Measurements from ENCODE around the gene DVL3. TPM values are rescaled to one million over a fixed set of nuclear protein-coding genes. Genes with fewer than 3 reads are reported as not detected.

The DVL3 gene
- total RNA-seq, 2 experiments from 2014 or later = 39.9 to 41.0 TPM

- H3K27me3 Mint-ChIP-seq = no peaks in the 10 kb centered on the region
- peaks cover 17% of the 10 kb centered on the region for H3K36me3 Mint-ChIP-seq
- H3K9me3 Mint-ChIP-seq = no peaks in the 10 kb centered on the region
- H3K27ac Mint-ChIP-seq = peak overlapping the region; percentile 81
- H3K4me1 Mint-ChIP-seq = peaks cover 21% of the 10 kb centered on the region
- H3K4me3 Mint-ChIP-seq = peak overlapping the region; percentile 92
- DNase-seq (no peak), ATAC-seq (ENCODE audit: low read depth) (no peak)
- POLR2A ChIA-PET = interaction anchor here (0.7 to 1.1 kb wide), 4 partner anchors 10 to 40 kb away, joined by 3 to 8 read pairs (median 6); partner anchors contain the start of genes ABCF3 and EIF2B5
These were observed 20.3 kb downstream of the DVL3 start for GRCh38 chr3:184175506-184175905.

DNA sequence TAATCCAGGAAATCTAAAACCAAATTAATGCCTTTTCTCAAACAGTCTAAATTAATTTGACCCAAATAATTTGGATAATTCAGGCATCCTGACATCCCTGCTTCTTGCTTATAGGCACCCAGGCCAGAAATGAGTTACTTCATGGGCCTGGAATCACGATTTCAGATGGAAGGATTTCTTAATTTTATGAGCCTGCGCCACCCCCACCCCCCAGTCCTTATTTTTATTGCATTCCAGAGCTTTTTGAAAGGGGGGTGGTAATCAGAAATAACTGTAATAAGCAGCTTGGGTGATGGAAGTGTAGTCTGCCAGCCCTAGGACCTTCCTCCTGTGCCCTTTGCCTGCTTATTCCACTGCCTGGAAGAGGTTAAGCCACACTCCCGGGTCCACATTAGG is 20.8 kb downstream of the DVL3 start:
- ATAC-seq (ENCODE audit: low read depth) = no peak

GRCh38 chr3:184176377-184177330 is 21.5 kb downstream of the DVL3 start:
- no peak overlapping the region for H3K27ac Mint-ChIP-seq
- peaks cover 19% of the 10 kb centered on the region for H3K36me3 Mint-ChIP-seq
- peak overlapping the region; percentile 92 for H3K4me3 Mint-ChIP-seq
- H3K9me3 Mint-ChIP-seq = no peaks in the 10 kb centered on the region
- ATAC-seq (ENCODE audit: low read depth) (no peak), DNase-seq (no peak)
- H3K4me1 Mint-ChIP-seq = peaks cover 20% of the 10 kb centered on the region
- H3K27me3 Mint-ChIP-seq = no peaks in the 10 kb centered on the region
- POLR2A ChIA-PET = no interaction called here

More for the DNA sequence above, 20.8 kb downstream of the DVL3 start:
- Mint-ChIP-seq H3K4me1 (peaks cover 20% of the 10 kb centered on the region), H3K27me3 (no peaks in the 10 kb centered on the region), H3K27ac (peak overlapping the region; percentile 81), H3K36me3 (peaks cover 17% of the 10 kb centered on the region), H3K9me3 (no peaks in the 10 kb centered on the region), H3K4me3 (peak overlapping the region; percentile 92)
- POLR2A ChIA-PET = no interaction called here
- DNase-seq = no peak

GRCh38 chr3:184177331-184177731 is 22.2 kb downstream of the DVL3 start:
- Mint-ChIP-seq H3K27me3 (no peaks in the 10 kb centered on the region), H3K27ac (no peak overlapping the region), H3K9me3 (no peaks in the 10 kb centered on the region), H3K4me3 (no peak overlapping the region), H3K4me1 (peaks cover 20% of the 10 kb centered on the region), H3K36me3 (peaks cover 19% of the 10 kb centered on the region)
- POLR2A ChIA-PET = no interaction called here
- DNase-seq (no peak), ATAC-seq (ENCODE audit: low read depth) (no peak)

- H3K27ac Mint-ChIP-seq = no peak overlapping the region
- no peaks in the 10 kb centered on the region for H3K9me3 Mint-ChIP-seq
- peaks cover 20% of the 10 kb centered on the region for H3K4me1 Mint-ChIP-seq
- H3K4me3 Mint-ChIP-seq = no peak overlapping the region
- no peaks in the 10 kb centered on the region for H3K27me3 Mint-ChIP-seq
- peaks cover 17% of the 10 kb centered on the region for H3K36me3 Mint-ChIP-seq
- no peak for DNase-seq
- POLR2A ChIA-PET = no interaction called here
- ATAC-seq (ENCODE audit: low read depth) = no peak
These were observed 22.7 kb downstream of the DVL3 start for GRCh38 chr3:184177767-184178306.

- H3K9me3 Mint-ChIP-seq = no peaks in the 10 kb centered on the region
- H3K36me3 Mint-ChIP-seq = peaks cover 14% of the 10 kb centered on the region
These were observed 23.5 kb downstream of the DVL3 start for GRCh38 chr3:184178521-184179138.

DNA sequence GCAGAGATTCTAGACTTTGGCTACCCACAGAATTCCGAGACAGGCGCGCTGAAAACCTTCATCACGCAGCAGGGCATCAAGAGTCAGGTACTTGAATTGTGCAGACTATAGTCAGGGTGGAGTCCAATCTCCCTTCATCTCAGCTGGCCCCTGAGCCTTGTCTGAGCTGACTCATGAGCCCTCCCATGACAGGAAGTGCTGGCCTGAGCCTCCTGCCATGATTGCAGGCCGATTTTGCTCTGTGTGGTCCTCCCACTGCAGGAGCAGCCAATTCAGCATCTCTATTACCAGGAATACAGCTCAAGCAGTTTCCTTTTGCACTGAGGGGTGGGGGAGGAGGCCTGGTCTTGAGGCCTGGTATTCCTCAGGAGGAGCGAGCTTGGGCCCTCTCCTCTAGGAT is 25.0 kb downstream of the DVL3 start:
- H3K4me1 Mint-ChIP-seq = peaks cover 14% of the 10 kb centered on the region
- H3K9me3 Mint-ChIP-seq = no peaks in the 10 kb centered on the region
- peaks cover 20% of the 10 kb centered on the region for H3K36me3 Mint-ChIP-seq
- no peak for ATAC-seq (ENCODE audit: low read depth)
- no peaks in the 10 kb centered on the region for H3K27me3 Mint-ChIP-seq
- POLR2A ChIA-PET = no interaction called here
- no peak overlapping the region for H3K27ac Mint-ChIP-seq
- DNase-seq = no peak
- no peak overlapping the region for H3K4me3 Mint-ChIP-seq

More at GRCh38 chr3:184178521-184179138, 23.5 kb downstream of the DVL3 start:
- Mint-ChIP-seq H3K4me1 (peaks cover 18% of the 10 kb centered on the region), H3K27me3 (no peaks in the 10 kb centered on the region), H3K4me3 (no peak overlapping the region), H3K27ac (no peak overlapping the region)
- POLR2A ChIA-PET = no interaction called here
- no peak for ATAC-seq (ENCODE audit: low read depth)
- no peak for DNase-seq

DNA sequence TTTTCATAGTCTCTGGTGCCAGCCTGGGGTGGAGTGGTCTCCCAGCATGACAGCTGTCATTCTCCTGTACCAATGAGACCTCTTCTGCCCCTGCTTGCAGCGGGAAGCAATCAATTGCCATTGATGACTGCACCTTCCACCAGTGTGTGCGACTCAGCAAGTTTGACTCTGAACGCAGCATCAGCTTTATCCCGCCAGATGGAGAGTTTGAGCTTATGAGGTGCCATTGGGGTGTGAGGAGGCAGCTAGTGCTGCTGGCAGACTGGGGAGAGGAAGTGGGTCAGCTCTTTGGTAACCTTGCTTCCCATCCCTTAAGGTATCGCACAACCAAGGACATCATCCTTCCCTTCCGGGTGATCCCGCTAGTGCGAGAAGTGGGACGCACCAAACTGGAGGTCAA is 26.4 kb downstream of the DVL3 start:
- Mint-ChIP-seq H3K4me3 (no peak overlapping the region), H3K27ac (no peak overlapping the region), H3K36me3 (peaks cover 20% of the 10 kb centered on the region), H3K4me1 (peaks cover 10% of the 10 kb centered on the region), H3K9me3 (no peaks in the 10 kb centered on the region), H3K27me3 (no peaks in the 10 kb centered on the region)
- DNase-seq (no peak), ATAC-seq (ENCODE audit: low read depth) (no peak)
- POLR2A ChIA-PET = interaction anchor here (0.6 kb wide), 1 partner anchor 31 kb away, joined by 5 read pairs; no protein-coding TSS in a partner anchor

GRCh38 chr3:184183679-184184078 is 28.5 kb downstream of the DVL3 start:
- Mint-ChIP-seq H3K36me3 (peaks cover 23% of the 10 kb centered on the region), H3K27ac (no peak overlapping the region), H3K9me3 (no peaks in the 10 kb centered on the region), H3K27me3 (no peaks in the 10 kb centered on the region), H3K4me1 (peaks cover 18% of the 10 kb centered on the region), H3K4me3 (no peak overlapping the region)
- DNase-seq = no peak
- POLR2A ChIA-PET = no interaction called here
- no peak for ATAC-seq (ENCODE audit: low read depth)

- H3K4me1 Mint-ChIP-seq = peaks cover 18% of the 10 kb centered on the region
- POLR2A ChIA-PET = interaction anchor here (2.2 kb wide), 1 partner anchor 10 kb away, joined by 8 read pairs; no protein-coding TSS in a partner anchor
- DNase-seq = no peak
- peak overlapping the region; percentile 94 for H3K27ac Mint-ChIP-seq
- H3K4me3 Mint-ChIP-seq = peak overlapping the region; percentile 98
- H3K27me3 Mint-ChIP-seq = no peaks in the 10 kb centered on the region
- ATAC-seq (ENCODE audit: low read depth) = no peak
- peaks cover 23% of the 10 kb centered on the region for H3K36me3 Mint-ChIP-seq
- H3K9me3 Mint-ChIP-seq = no peaks in the 10 kb centered on the region
These were observed 29.5 kb downstream of the DVL3 start for GRCh38 chr3:184184546-184185230.

GRCh38 chr3:184185461-184186183 is 30.4 kb downstream of the DVL3 start:
- peak overlapping the region; percentile 98 for H3K4me3 Mint-ChIP-seq
- POLR2A ChIA-PET = interaction anchor here (0.7 to 2.2 kb wide), 4 partner anchors 11 to 51 kb away, joined by 4 to 8 read pairs (median 4); no protein-coding TSS in a partner anchor
- peak overlapping the region; percentile 94 for H3K27ac Mint-ChIP-seq
- no peaks in the 10 kb centered on the region for H3K9me3 Mint-ChIP-seq
- no peaks in the 10 kb centered on the region for H3K27me3 Mint-ChIP-seq
- DNase-seq = peak; percentile 99
- ATAC-seq (ENCODE audit: low read depth) = peak; percentile 94
- H3K36me3 Mint-ChIP-seq = peaks cover 21% of the 10 kb centered on the region
- H3K4me1 Mint-ChIP-seq = peaks cover 18% of the 10 kb centered on the region

DNA sequence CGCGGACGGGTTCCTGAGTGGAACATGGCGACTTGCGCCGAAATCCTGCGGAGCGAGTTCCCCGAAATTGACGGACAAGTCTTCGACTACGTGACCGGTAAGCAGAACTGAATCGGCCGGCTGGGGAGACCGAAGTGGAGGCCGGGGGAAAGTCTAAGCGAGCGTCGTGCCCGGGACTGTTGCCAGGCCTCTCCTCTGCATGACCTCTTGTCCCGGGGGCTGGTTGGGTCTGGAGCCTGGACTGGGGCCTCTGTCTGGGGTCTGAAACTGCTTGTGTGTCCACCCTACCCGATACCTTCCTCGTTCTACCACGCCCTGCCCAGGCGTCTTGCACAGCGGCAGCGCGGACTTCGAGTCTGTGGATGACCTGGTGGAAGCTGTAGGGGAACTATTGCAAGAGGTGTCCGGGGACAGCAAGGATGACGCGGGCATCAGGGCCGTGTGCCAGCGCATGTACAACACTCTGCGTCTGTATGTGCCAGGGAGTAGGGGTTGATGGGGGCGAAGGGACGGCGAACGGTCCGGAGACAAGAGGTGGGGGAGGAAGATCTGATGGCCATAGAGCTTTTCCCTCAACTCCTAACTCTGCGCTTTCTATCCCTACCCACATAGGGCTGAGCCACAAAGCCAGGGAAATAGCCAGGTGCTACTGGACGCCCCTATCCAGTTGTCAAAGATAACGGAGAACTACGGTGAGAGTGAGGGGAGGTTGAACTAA is 31.2 kb downstream of the DVL3 start, which contains the start of gene ABCF3:
Gene ABCF3, plus strand, starts transcription at position 16 of the 718 bp plus-strand sequence. Its CDS starts 9 bp downstream, at position 25.
- Mint-ChIP-seq H3K36me3 (peaks cover 23% of the 10 kb centered on the region), H3K27ac (peak within 1 kb of the TSS; percentile 94), H3K4me1 (peaks cover 18% of the 10 kb centered on the region), H3K9me3 (no peaks in the 10 kb centered on the region), H3K4me3 (peak within 1 kb of the TSS; percentile 98), H3K27me3 (no peaks in the 10 kb centered on the region)
- POLR2A ChIA-PET = interaction anchor here (0.6 to 2.2 kb wide), 7 partner anchors 11 to 473 kb away, joined by 3 to 8 read pairs (median 4); partner anchors contain the start of gene EIF2B5
- peak; percentile 33 for ATAC-seq (ENCODE audit: low read depth)
- no peak for DNase-seq
